ENCODE measurements around the gene GTF3C5.

GRCh38 chr9:133088756-133089155 is 58.0 kb downstream of the GTF3C5 start:
- TF ChIP-seq, protein P1, sequence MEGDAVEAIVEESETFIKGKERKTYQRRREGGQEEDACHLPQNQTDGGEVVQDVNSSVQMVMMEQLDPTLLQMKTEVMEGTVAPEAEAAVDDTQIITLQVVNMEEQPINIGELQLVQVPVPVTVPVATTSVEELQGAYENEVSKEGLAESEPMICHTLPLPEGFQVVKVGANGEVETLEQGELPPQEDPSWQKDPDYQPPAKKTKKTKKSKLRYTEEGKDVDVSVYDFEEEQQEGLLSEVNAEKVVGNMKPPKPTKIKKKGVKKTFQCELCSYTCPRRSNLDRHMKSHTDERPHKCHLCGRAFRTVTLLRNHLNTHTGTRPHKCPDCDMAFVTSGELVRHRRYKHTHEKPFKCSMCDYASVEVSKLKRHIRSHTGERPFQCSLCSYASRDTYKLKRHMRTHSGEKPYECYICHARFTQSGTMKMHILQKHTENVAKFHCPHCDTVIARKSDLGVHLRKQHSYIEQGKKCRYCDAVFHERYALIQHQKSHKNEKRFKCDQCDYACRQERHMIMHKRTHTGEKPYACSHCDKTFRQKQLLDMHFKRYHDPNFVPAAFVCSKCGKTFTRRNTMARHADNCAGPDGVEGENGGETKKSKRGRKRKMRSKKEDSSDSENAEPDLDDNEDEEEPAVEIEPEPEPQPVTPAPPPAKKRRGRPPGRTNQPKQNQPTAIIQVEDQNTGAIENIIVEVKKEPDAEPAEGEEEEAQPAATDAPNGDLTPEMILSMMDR (conservative IDR thresholded peaks at IDR 0.05 in 1 of 2, IDR thresholded peaks at IDR 0.05 in 1 of 2; ENCODE audit: low read depth in 1 of 2, low read length in 2 of 2) = no peak
- TF ChIP-seq EZH2 (IDR thresholded peaks at IDR 0.05; ENCODE audit: low read length, missing control alignments) = no peak
